DMS53 treated with DMSO at 0.1 percent for 48 hours (cell line): Measurements from ENCODE around the gene SLC25A47.

Experiments
- DNase-seq: peaks from one replicate; lab custom pipeline; 2025; ENCODE audit not compliant: unreplicated experiment; lab: John Stamatoyannopoulos, UW

SLC25A47 gene

DNA sequence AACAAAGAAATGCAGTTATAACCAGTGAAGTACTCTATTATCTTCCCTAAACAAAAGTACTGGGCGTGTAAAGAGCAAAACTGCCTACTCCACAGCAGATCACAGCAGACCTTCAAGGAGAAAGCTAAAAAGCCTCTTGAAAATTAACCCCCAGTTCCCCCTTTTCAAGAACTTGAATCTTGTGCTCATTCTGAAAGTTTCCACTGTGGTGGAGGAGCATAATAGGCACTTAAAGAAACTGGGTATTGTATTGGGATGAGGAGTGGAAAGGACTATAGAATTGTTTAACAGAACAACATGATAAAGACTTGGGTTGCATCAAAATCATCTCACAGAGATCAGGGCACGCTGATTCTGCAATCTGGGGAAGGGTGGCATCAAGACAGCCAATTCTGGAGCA lies 51.1 kb downstream of the SLC25A47 start:
- DNase-seq = no peak

- no peak for DNase-seq
These were observed 51.7 kb downstream of the SLC25A47 start for GRCh38 chr14:100374876-100375265.

GRCh38 chr14:100375266-100375962 lies 52.3 kb downstream of the SLC25A47 start:
- no peak for DNase-seq

- peak; percentile 84 for DNase-seq
These were observed 53.0 kb downstream of the SLC25A47 start, which contains the start of gene WDR25 for GRCh38 chr14:100375963-100376735. TSS of gene WDR25 (plus strand) at chr14:100376485.

- no peak for DNase-seq
These were observed 53.6 kb downstream of the SLC25A47 start for GRCh38 chr14:100376751-100377171.
